Fibroblast of skin of abdomen (primary cell): ENCODE measurements around the gene SAMHD1.
"Not testable (repeated sequence)": the region's sequence is repeated elsewhere in the genome, so short reads cannot be mapped to it uniquely, and the experiment has no call there.

Experiments used
- DNase-seq: peaks from one replicate; pipeline ENCODE4 v3.0.0-alpha.2; 2013

The SAMHD1 gene

DNA sequence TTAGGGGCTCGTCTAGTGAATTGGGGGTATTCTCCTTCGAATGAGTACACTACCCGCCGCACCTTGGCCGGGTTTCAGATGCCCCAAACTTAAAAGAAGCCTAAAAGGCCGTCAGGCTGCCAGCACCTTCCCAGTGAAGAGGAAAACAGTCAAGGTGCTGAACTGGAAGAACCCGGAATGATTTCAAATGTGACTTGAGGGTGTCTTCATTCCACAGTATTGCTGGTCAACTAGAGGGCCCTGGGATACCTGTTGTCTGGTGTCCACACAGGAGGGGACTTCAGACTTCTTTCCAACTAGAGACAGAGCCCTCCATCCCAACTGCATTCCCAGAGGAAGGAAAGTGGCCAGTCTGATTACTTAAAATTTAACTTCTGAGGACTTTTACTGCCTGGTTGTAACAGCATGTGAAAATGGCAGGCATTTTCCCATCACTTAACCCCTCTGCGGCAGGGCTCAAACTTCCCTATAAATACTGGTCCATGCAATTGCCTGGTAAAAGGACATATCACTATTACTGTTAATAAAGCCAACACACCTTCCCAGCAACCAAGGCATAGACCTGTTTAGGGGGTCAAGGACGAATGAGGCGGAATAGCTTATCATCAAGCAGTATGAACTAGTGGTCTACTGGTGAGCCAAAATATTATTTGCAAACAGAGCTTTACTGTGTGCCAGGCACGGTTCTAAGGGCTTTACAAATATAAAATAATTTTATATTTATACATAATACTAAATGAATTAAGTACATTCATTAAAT is 651 bp upstream of the SAMHD1 start:
- no peak for DNase-seq

DNA sequence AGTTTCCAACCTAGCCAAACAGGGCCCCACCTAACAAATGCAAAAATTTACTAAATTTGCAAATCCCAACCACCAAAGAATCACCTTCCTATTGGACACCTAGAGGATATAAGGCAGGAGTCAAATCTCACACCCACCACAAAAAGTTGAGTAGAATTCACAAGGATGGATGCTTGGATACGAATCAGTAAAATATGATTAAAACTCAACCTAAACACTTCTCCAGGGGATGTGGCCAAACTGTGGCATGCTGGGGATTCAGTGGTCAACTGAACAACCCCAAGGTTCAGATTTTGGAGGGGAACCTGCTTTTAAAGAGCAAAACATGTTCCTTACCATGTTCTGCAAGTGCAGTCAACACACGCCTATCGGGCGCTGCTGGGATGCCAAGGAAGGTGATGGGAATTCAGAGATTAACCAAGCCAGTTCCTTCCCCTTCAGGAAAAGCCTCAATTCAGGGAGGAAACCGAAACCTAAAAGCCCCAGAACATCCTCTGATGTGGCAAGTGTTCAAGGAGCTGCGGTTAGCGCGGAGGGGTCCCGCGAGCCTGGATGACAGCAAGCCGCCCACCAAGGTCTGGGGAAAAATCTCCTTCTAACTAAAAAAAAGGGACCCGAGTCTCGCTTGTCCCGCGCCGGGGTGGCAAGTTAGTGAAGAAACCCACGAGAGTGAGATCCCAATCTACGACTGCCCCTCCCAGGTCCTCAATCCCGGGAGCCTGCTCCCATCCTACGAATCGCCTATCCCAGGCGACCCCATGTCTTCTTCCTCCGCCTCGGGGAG is 902 bp downstream of the SAMHD1 start:
- DNase-seq = peak; percentile 18

DNA sequence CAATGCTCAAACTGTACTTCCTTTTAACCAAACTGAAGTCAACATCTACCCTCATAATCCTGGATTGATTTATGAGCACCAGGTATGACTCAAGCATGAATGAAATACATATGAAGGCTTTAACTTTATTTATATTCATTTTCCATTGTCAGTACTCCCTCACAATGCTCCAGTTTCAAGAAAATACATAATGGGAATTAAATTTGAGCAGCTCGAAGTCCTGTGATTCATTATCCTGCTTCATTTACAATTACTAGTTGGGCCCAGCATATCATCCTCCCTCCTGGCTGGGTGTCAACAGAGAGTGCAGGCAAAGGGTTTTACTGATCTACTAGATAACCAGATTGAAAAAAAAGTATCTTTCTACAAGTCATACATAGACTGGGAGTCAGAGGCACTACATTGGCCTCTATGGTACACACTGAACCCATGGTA is 10.1 kb downstream of the SAMHD1 start:
- DNase-seq = peak; percentile 8

DNA sequence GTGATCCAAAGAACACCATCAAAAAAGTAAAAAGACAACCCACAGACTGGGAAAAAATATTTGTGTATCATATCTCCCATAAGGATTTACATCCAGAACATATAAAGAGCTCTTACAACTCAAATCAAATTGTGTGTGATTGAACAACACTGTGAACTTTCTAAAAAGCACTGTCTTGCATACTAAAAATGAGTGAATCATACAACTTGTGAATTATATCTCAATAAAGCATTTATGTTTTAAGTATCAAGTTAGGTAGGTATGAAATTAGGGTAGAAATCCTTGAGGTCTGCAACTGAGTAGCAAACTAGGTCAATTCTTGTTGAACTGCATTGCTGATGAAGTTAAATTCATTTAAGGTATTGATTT is 14.1 kb downstream of the SAMHD1 start:
- no peak for DNase-seq

DNA sequence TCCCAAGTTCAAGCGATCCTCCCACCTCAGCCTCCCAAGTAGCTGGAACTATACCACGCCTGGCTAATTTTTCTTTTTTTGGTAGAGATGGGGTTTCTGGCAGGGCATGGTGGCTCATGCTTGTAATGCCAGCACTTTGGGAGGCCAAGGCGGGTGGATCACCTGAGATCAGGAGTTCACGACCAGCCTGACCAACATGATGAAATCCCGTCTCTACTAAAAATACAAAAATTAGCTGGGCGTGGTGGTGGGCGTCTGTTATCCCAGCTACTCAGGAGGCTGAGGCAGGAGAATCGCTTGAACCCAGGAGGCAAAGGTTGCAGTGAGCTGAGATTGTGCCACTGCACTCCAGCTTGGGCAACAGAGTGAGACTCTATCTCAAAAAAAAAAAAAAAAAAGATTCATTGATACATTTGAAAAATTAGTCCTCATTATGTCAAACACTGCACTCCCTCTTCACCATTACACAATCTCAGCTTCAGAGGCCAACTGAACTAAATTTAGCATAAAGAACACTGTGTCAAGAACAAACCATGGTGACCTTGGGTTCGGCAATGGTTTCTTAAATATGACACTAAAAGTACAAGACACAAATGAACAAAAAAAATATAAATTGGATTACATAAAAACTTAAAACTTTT is 14.6 kb downstream of the SAMHD1 start:
- not testable (repeated sequence) for DNase-seq

DNA sequence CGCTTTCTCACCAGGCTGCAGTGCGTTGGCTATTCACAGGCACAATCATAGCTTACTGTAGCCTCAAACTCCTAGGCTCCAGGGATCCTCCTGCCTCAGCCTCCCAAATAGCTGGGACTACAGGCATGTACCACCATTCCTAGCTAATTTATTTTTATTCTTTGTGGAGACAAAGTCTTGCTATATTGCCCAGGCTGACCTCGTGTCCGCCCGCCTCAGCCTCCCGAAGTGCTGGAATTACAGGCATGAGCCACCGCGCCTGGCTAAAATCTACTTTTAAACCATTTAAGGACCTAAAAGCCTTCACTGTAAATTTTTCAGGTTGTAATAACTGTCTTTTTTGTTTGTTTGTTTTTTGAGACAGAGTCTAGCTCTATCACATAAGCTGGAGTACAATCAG is 15.2 kb downstream of the SAMHD1 start:
- no peak for DNase-seq

DNA sequence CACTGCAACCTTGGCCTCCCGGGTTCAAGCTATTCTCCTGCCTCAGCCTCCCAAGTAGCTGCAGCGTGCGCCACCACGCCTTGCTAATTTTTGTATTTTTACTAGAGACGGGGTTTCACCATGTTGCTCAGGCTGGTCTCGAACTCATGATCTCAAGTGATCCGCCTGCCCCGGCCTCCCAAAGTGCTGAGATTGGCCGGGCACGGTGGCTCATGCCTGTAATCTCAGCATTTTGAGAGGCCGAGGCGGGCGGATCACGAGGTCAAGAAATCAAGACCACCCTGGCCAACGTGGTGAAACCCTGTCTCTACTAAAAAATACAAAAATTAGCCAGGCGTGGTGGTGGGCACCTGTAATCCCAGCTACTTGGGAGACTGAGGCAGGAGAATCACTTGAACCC is 17.9 kb downstream of the SAMHD1 start:
- not testable (repeated sequence) for DNase-seq

DNA sequence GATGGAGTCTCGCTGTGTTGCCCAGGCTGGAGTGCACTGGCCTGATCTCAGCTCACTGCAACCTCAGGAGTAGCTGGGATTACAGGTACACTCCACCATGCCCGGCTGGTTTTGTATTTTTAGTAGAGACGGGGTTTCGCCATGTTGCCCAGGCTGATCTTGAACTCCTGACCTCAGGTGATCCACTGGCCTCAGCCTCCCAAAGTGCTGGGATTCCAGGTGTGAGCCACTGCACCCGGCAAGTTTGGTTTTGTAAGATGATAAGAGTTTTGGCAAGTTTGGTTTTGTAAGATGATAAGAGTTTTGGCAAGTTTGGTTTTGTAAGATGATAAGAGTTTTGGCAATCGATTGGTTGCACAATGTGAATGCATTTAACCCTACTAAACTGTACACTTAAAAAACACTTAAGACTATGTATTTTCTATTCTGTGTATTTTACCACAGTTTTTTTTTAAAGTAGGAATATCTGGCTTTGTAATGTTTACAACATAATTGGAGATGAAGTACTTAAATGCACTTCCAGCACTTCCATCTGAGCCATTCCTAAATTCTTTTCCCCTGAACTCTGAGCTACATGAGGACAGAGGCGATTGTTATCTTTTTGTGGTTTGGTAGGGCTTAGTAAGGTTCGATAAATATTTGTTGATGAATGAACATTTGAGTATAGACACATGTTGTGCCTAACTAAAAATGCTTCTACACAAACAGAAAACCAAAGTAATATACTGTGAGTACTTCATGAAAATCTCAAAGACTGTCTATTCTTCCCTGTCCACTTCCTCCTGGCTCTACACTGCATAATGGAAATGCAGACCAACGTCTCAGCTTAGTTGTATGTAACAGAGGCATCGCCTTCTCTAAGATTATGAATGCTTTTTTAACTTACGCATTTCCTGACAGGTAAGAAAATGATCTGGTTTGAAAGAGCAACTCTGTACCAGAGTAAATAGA is 18.8 kb downstream of the SAMHD1 start:
- peak; percentile 18 for DNase-seq

DNA sequence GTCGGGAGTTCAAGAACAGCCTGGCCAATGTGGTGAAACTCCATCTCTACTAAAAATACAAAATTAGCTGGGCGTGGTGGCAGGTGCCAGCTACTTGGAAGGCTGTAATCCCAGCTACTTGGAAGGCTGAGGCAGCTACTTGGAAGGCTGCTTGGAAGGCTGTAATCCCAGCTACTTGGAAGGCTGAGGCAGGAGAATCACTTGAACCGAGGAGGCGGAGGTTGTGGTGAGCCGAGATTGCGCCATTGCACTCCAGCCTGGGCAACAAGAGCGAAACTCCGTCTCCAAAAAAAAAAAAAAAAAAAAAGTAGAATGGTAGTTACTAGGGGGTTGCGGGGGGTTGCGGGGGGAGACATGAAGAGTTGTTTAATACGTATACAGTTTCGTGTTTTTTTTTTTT is 19.4 kb downstream of the SAMHD1 start:
- DNase-seq = not testable (repeated sequence)

DNA sequence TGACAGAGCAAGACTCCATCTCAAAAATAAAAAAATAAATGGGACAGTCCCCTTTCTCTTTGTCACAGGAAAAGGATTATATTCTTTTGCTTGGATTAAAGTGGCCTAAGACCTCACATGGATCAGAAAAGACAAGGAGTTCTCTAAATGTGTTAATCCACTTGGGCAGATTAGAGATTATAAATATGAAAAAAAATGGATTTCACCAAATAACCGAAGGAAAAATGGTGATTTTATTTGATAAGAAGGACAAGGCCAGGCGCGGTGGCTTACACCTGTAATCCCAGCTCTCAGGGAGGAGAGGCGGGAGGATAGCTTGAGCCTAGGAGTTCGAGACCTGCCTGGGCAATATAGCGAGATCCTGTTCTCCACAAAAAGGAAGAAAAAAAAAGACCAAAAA is 21.8 kb downstream of the SAMHD1 start:
- DNase-seq = no peak

DNA sequence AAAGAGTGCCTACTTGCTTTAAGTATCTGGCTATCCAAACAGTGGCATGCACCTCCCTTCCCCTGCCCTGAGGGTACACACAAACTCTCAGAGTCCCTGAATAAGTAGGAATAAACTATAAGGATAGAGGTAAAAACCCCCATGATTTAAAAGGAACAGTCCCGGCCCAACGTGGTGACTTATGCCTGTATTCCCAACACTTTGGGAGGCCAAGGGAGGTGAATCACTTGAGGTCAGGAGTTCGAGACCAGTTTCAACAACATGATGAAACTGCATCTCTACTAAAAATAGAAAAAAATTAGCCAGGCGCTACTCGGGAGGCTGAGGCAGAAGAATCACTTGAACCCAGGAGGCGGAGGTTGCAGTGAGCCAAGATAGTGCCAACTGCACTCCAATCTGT is 22.2 kb downstream of the SAMHD1 start:
- peak; percentile 39 for DNase-seq

DNA sequence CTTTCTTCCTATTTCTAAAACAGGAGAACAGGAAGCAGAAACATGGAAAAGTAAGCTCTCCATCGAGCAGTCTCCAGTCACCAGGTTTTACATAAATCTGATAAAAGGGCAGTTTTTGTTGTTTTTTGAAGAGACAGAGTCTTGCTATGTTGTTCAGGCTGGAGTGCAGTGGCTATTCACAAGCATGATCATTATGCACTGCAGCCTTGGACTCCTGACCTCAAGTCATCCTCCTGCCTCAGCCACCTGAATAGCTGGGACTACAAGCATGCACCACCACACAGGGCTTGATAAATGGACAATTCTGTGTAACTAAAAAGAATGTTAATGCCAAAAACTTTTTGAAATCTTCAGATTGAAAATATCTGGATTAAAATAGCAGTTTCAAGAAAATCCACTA is 23.8 kb downstream of the SAMHD1 start:
- no peak for DNase-seq

DNA sequence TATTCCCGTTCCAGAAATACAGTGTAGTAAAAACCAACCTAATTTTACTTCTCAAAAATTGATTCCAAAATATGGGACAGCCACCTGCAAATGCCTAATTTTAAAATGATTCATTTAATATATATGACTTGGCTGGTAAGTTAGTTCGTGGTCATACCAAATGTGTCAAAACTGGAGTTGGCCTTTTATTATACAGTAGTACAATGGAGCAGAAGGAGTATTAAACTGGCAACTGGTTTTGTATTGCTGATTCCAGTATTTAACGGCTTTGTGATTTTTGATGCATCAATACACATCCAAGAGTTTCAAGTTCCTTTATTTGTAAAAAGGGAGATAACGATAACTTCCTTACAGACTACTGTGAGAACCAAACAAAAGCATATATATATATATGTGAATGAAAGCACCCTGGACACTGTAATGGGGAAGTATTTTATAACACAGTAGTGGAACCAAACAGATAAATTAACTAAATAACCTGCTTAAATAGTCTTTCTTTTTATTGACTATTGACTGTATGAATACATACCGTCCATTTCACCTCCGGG is 24.8 kb downstream of the SAMHD1 start:
- DNase-seq = no peak

DNA sequence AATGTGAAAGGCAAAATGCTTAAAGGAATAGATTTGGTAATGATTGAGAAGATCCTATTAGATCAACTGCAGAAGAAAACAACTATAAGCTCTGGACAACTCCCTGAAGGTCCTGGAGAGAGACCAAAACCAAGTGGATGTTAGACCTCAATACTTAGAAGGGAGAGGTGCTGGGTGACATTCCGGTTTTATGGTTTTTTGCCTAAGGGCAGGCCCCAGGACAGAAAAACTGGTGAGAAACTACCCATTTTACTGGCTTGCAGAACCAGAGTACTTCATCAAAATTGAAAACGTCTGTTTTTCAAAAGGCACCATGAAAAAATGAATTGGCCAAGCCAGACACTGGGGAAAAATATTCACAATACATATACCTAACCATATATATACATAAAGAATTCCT is 26.3 kb downstream of the SAMHD1 start:
- no peak for DNase-seq

DNA sequence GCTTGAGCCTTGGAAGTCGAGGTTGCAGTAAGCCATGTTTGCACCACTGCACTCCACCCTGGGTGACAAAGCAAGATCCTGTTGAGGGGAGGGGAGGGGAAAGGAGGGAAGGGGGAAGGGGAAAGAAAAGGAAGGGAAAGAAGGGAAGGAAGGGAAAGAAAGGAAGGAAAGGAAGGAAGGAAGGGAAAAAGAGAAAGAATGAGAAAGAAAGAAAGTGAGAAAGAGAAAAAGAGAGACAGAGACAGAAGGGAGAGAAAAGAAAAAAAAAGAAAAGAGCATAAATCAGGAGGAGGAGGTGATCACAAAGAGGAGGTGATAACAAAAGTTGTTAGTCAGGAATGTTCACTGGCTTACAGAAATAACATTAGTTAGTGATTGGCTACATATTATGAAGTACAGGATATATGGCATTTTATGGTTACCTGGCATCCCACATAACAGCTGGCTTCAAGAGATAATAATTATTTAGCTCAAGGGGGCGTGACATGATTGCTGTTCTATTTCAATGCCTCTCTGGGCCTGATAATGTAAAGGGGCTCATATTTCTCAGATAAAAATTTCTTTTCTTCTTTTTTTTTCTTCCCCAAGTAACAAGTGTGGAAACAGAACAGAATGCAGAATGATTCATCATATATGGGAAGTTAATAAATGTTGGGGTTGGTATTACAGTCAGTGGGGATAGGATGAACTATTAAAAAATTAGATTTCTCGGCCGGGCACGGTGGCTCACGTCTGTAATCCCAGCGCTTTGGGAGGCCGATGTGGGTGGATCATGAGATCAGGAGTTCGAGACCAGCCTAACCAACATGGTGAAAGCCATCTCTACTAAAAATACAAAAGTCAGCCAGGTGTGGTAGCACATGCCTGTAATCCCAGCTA is 27.1 kb downstream of the SAMHD1 start:
- no peak for DNase-seq

DNA sequence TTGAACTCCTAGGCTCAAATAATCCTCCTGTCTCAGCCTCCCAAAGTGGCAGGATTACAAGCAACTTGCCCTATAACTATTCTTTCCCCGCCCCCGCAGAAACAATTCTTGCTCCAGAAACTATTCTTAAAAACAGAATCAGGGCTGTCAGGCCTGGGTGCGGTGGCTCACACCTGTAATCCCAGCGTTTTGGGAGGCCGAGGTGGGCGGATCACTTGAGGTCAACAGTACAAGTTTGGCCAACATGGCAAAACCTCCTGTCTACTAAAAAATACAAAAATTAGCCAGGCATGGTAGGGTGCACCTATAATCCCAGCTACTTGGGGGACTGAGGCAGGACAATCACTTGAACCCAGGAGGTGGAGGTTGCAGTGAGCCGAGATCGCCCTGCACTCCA is 31.2 kb downstream of the SAMHD1 start:
- DNase-seq = no peak

DNA sequence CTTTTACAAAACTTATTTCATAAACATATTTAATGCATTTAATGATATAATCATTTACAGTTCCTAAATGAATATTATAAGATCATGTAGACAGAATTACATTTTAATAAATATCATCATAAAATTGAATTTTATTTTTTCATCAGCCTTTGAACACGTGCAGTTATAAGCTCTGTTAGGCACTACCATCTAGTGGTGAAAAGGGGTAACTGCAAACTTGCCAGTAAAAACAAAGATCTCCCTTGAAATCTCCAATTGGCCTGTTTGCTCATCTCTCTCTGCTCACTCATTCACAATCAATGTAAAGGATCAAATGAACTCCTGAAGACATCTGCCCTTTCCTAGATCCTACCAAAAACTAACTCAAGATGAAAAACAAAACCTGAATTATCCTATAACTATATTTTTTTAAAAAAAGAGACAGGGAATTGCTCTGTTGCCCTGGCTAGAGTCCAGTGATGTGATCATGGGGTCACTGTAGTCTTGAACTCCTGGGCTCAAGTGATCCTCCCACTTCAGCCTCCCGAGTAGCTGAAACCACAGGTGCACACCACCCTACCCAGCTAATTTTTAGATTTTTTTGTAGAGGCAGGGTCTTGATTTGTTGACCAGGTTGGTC is 31.7 kb downstream of the SAMHD1 start:
- DNase-seq = peak; percentile 52

DNA sequence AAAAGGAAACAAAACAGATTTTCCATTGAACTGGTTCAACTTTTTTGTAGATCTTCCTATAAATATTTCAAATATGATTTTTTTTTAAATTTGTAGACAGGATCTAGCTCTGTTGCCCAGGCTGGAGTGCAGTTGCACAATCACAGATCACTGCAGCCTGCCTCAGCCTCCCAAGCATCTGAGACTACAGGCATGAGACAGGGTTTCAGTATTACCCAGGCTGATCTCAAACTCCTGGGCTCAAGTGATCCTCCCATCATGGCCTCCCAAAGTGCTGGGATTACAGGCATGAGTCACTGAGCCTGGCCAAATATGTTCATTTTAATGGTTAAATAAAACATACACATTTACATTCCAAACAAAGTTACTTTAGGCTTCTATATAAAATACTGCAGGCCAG is 33.6 kb downstream of the SAMHD1 start:
- DNase-seq = peak; percentile 13

DNA sequence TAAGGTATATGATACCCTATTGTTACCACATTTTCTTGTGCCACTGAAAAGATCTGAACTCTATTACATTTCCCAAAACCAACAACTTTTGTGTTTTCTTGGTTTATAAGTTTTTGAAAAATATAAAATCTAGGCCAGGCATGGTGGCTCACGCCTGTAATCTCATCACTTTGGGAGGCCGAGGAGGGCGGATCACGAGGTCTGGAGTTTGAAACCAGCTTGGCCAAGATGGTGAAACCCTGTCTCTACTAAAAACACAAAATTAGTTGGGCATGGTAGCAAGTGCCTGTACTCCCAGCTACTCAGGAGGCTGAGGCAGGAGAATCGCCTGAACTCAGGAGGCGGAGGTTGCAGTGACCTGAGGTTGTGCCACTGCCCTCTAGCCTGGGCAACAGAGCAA is 34.3 kb downstream of the SAMHD1 start:
- no peak for DNase-seq

DNA sequence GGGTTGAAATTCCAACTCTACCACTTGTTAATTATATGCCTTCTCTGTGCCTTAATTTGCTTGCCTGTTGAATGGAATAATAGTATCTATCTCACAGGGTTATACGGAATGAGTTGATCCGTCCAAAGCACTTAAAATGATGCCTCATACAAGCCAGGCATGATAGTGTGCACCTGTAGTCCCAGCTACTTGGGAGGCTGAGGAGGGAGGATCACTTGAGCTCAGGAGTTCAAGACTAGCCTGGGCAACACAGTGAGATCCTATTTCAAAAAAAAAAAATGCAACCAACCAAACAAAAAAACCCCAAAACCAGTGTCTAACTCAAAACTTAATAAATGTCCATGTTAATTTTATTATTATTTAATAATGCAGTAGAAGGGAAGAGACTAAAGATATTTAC is 35.3 kb downstream of the SAMHD1 start:
- DNase-seq = no peak

DNA sequence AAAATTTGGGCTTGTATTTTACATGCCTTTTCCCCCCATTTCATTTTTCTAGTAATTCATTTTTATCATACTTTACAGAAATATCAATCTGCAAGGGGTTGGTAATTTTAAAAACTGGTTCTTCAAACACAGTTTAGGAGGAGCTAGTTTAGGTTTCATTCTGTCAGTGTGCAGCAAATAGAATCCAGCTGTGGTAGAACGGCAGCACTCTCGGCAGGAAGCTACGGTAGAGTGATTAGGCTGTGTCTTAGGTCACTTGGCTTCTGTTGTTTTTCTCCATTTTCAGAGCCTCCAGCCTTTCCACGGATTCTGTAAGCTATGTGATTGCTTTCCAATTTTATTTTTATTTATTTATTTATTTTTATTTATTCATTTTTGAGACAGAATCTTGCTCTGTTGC is 42.9 kb downstream of the SAMHD1 start:
- no peak for DNase-seq
